AG09319 (cell line): Measurements from ENCODE around the gene TULP1.

Experiments
- DNase-seq: peaks from one replicate; pipeline ENCODE4 v3.0.0-alpha.2; 2010; ENCODE audit warnings: low read depth; ENCODE audit errors: extremely low read depth
- CTCF ChIP-seq: IDR thresholded peaks from 2 replicates; pipeline ENCODE4 v1.5.1; 2011; ENCODE audit warnings: low read depth, mild to moderate bottlenecking, inconsistent platforms, low read length, moderate library complexity

TULP1 gene

GRCh38 chr6:35468980-35469750 lies 43.5 kb downstream of the TULP1 start:
- no peak for DNase-seq
- no peak for TF ChIP-seq CTCF

- peak; percentile 98 for TF ChIP-seq CTCF
- DNase-seq, result peak; percentile 92
These were observed 44.3 kb downstream of the TULP1 start, which contains the start of gene RPL10A for GRCh38 chr6:35468181-35468979. Gene RPL10A, plus strand, starts transcription at chr6:35468401. Its CDS starts 34 bp downstream, at chr6:35468435.

- DNase-seq, result no peak
- TF ChIP-seq CTCF, result no peak
These were observed 47.0 kb downstream of the TULP1 start for GRCh38 chr6:35465646-35466045.

- TF ChIP-seq CTCF, result no peak
- DNase-seq, result no peak
These were observed 49.4 kb downstream of the TULP1 start for GRCh38 chr6:35463292-35463691.

- no peak for DNase-seq
- TF ChIP-seq CTCF, result no peak
These were observed 51.4 kb downstream of the TULP1 start for GRCh38 chr6:35461270-35461669.

GRCh38 chr6:35457907-35458306 lies 54.8 kb downstream of the TULP1 start:
- TF ChIP-seq CTCF, result no peak
- no peak for DNase-seq

GRCh38 chr6:35454391-35455110 lies 58.1 kb downstream of the TULP1 start:
- TF ChIP-seq CTCF, result no peak
- no peak for DNase-seq
